ENCODE data around the gene TDRD1.
"Not testable (repeated sequence)": the region's sequence is repeated elsewhere in the genome, so short reads cannot be mapped to it uniquely, and the experiment has no call there.

GRCh38 chr10:114149476-114149875 is 29.7 kb upstream of the TDRD1 start:
- TF ChIP-seq, protein P1, sequence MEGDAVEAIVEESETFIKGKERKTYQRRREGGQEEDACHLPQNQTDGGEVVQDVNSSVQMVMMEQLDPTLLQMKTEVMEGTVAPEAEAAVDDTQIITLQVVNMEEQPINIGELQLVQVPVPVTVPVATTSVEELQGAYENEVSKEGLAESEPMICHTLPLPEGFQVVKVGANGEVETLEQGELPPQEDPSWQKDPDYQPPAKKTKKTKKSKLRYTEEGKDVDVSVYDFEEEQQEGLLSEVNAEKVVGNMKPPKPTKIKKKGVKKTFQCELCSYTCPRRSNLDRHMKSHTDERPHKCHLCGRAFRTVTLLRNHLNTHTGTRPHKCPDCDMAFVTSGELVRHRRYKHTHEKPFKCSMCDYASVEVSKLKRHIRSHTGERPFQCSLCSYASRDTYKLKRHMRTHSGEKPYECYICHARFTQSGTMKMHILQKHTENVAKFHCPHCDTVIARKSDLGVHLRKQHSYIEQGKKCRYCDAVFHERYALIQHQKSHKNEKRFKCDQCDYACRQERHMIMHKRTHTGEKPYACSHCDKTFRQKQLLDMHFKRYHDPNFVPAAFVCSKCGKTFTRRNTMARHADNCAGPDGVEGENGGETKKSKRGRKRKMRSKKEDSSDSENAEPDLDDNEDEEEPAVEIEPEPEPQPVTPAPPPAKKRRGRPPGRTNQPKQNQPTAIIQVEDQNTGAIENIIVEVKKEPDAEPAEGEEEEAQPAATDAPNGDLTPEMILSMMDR (IDR thresholded peaks at IDR 0.05): not testable (repeated sequence)
- not testable (repeated sequence) for TF ChIP-seq EP300 (IDR thresholded peaks at IDR 0.05)
